ENCODE data around the gene GAA.
"Not testable (repeated sequence)": the region's sequence is repeated elsewhere in the genome, so short reads cannot be mapped to it uniquely, and the experiment has no call there.

Gene GAA

GRCh38 chr17:80086081-80086480 lies 15.3 kb upstream of the GAA start:
- no peak for DNase-seq (ENCODE audit: extremely low read depth, low read depth)
- no peak for TF ChIP-seq CTCF (IDR thresholded peaks at IDR 0.05; ENCODE audit: low read depth, low read length)

DNA sequence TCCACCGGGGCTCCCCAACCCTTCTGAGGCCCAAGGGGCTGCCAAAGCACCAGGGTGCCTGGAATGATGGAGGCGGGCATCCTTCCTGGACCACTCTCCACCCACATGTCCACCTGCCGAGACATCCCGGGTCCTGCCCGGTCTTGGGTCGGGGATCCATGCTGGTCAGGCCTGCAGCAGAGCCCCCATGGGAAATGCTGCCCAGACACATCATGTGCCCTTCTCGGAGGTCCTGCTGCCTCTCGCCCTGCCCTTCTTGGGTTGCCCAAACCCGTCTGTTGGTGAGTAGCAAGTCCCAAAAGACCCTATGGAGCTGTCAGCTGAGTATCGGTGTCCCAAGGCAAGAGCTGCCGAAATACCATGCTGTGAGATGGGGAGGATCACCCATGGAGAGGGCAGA lies 14.8 kb upstream of the GAA start:
- DNase-seq (ENCODE audit: extremely low read depth, low read depth) = no peak
- TF ChIP-seq CTCF (IDR thresholded peaks at IDR 0.05; ENCODE audit: low read depth, low read length) = no peak

DNA sequence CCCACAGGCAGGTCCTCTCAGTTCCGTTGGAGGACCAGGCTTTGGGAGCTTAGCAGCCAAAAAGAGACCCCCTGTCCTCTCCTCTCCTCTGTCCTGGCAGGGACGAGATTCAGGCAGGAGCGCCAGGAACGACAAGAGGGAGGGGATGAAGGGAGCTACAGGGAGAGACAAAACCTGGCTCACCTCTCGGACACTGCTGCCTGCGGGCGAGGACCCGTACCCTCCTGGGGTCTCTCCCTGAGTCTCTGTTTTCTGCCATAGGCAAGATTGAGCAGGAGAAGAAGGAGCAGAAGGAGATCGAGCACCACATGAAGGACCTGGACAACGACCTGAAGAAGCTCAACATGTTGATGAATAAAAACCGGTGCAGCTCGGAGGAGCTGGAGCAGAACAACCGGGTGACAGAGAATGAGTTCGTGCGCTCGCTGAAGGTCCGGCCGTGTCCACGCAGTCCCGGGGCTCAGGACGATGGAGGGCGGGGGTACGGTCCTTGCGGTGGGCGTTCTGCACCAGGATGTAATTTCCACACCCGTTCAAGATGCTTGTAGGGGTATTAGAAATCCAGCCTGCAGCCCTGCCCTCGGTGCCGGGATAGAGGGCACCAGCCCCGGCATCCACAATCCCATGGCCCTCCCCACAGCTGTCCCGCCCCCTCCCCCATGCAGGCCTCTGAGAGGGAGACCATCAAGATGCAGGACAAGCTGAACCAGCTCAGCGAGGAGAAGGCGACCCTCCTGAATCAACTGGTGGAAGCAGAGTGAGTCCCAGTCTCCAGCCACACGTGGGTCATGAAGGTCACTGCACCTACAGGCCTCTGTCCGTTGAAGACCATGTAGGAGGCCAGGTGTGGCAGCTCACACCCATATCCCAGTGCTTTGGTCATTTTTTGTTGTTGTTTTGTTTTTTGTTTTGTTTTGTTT lies 13.8 kb upstream of the GAA start:
- no peak for DNase-seq (ENCODE audit: extremely low read depth, low read depth)
- no peak for TF ChIP-seq CTCF (IDR thresholded peaks at IDR 0.05; ENCODE audit: low read depth, low read length)

- TF ChIP-seq CTCF (IDR thresholded peaks at IDR 0.05; ENCODE audit: low read depth, low read length) = no peak
These were observed 11.6 kb upstream of the GAA start for GRCh38 chr17:80089762-80090161.

GRCh38 chr17:80090164-80090563 lies 11.2 kb upstream of the GAA start:
- not testable (repeated sequence) for DNase-seq (ENCODE audit: extremely low read depth, low read depth)

More at GRCh38 chr17:80089762-80090161, 11.6 kb upstream of the GAA start:
- DNase-seq (ENCODE audit: extremely low read depth, low read depth) = no peak

DNA sequence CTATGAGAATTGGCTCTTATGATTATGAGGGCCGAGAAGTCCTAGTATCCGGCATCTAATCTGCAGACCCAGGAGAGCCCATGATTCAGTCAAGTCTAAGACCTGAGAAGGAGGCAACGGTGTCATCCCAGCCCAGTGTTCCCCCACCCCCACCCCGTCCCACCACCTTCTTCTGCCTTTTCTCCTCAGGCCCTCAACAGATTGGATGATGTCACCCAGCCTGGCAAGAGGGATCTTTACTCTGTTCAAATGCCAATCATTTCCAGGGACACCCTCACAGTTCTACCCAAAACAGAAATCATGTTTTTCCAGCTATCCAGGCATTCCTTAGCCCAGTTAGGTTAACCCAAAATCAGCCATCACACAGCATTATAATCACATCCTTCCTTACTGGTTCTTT lies 10.0 kb upstream of the GAA start:
- no peak for TF ChIP-seq CTCF (IDR thresholded peaks at IDR 0.05; ENCODE audit: low read depth, low read length)
- no peak for DNase-seq (ENCODE audit: extremely low read depth, low read depth)

DNA sequence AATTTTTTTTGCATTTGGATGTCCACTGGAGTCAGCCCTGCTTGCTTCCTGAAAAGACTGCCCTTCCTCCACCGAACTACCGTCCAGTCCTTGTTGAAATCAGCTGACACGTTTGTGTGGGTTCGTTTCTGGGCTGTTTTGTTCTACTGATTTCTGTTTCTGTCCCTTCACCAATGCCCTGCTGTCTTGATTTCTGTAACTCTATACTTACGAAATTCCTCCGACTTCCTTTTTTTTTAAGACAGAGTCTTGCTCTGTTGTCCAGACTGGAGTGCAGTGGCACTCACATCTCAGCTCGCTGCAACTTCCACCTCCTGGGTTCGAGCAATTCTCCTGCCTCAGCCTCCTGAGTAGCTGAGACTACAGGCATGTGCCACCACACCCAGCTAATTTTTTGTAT lies 8.4 kb upstream of the GAA start:
- no peak for DNase-seq (ENCODE audit: extremely low read depth, low read depth)
- TF ChIP-seq CTCF (IDR thresholded peaks at IDR 0.05; ENCODE audit: low read depth, low read length) = no peak

Measured in AG09319 (cell line).